NB4 (cell line): ENCODE results near the gene IL3RA.

ENCODE experiments used
- MAX ChIP-seq: IDR thresholded peaks from 2 replicates; pipeline ENCODE4 v1.6.1; 2011; ENCODE audit warnings: low read depth, low read length
- POLR2A ChIP-seq: IDR thresholded peaks from 2 replicates; pipeline ENCODE4 v1.6.1; 2011; ENCODE audit warnings: mild to moderate bottlenecking; ENCODE audit not compliant: insufficient read length; ENCODE audit errors: extremely low read depth
- TF ChIP-seq, protein P1 (sequence below): IDR thresholded peaks from one replicate; pipeline ENCODE4 v1.5.1; 2012; ENCODE audit warnings: low read depth, low read length

GRCh38 chrX:1322393-1322792 lies 14.2 kb upstream of the IL3RA start:
- TF ChIP-seq, protein P1, sequence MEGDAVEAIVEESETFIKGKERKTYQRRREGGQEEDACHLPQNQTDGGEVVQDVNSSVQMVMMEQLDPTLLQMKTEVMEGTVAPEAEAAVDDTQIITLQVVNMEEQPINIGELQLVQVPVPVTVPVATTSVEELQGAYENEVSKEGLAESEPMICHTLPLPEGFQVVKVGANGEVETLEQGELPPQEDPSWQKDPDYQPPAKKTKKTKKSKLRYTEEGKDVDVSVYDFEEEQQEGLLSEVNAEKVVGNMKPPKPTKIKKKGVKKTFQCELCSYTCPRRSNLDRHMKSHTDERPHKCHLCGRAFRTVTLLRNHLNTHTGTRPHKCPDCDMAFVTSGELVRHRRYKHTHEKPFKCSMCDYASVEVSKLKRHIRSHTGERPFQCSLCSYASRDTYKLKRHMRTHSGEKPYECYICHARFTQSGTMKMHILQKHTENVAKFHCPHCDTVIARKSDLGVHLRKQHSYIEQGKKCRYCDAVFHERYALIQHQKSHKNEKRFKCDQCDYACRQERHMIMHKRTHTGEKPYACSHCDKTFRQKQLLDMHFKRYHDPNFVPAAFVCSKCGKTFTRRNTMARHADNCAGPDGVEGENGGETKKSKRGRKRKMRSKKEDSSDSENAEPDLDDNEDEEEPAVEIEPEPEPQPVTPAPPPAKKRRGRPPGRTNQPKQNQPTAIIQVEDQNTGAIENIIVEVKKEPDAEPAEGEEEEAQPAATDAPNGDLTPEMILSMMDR = no peak
- TF ChIP-seq POLR2A (no peak), MAX (no peak)
